Measurements from ENCODE around the gene BNC2.
"Not testable (repeated sequence)": the region's sequence is repeated elsewhere in the genome, so short reads cannot be mapped to it uniquely, and the experiment has no call there.

Gene BNC2

DNA sequence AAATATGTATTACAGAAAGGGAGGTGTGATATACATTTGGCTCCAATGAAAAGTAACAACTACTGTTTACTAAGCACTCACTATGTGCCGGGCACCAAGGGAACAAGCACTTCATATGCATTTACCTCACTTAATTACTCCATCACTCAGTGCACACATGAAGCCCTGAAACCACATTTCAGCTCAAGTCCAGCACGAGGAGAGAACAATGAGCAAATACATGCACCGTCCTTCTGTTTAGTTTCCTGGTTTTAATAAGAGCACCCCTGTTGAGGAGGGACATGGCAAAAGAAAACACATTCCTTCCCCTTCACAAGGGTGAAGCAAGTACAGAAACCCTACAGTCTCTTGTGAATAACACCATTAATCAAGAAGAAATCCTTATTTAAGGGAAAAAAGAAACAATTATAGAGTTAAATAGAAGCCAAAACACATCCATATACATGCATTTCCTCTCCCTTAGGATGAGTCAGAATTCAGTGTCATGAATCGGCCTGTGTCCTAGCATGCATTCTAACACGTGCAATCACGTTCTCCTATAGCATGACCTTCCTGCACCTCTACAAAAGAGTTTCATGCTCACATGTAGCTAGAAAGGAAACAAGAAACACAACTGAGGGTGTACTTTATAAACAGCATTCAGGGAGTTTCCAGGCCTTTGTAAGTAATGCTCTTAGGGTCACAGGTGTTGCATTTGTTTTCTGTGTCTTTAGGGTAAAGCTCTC is 411.6 kb downstream of the BNC2 start:
- no peak for DNase-seq

DNA sequence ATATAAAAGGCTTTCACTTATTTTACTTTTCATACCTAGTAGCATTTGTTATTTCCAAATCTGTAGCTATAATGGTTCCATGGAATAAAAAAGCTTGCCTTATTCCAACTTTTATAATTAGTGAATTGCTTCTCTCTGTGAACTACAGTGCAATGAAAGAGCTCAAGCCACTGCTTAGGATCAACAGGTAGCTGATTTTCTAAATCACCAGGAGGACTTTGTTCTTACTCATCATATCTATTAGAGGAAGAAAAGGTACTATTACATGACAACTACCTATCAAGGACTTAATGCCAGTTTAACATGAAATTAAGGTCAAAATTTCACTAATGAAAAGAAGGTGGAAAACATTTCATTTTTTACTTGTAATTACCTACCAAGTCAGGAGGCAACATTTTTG is 414.6 kb downstream of the BNC2 start:
- DNase-seq, result no peak

DNA sequence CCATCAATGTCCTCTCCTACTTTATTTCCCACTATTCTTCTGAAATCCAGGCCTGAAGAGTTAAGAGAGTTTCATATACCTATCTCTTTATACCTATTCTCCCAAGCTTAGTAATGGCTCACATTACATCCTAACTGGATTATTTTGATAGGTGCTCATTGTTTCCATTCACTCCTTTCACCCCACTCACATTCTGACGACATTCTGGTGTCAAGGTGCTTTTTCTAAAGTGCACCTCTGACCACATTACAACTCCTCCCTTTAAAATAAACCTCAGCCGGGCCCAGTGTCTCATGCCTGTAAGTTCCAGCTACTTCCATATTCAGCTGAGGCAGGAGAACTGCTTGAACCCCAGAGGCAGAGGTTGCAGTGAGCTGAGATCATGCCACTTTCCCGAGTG is 417.1 kb downstream of the BNC2 start:
- no peak for DNase-seq

- DNase-seq, result no peak
Observed at GRCh38 chr9:16450578-16450977, 419.9 kb downstream of the BNC2 start.

DNA sequence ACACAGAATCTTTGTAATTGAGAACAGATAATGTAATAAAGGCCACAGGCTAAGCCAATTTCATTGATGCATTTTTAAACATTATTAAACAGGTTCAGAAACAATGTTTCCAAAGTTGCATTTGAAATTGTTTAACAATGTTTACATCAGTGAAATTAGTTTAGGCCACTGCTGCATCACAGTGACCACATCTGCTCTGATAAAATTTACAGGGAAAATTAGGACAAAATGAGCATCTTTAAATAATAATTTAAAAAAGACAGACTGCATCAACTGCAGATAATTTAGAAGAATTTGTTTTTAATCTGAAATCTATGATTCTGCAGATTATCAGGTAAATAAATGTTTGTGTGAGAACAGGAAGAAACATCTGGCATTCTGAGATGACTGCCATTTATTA is 420.4 kb downstream of the BNC2 start:
- no peak for DNase-seq

DNA sequence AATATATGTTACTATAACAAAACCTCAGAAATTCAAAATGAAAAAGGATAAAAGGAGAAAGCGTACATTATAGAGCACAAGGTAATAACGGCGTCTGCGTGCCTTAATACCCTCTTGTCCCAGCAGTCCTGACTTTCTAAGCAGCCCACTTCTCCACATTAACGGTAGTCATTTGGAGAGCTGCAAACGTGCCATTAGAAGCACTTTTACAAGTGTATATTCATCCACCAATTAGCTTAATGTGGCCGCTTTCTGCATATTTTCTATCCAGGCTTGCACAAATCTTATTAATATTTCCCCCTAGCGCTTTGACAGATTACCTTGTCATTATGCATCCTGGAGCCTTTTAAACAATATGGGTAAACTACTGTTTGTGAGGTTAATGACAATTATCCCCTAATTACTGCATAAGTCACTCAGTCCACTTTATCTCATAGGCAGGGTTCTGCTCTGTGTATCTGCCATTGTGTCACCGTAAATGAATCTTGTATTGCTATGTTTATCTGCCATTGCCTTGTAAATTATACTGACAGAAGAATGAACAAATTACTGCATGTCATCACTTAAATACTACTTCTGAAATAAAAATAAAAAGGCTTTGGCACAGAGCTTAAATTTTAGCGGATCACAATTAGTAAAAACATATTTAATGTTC is 421.3 kb downstream of the BNC2 start:
- DNase-seq, result no peak

GRCh38 chr9:16447946-16448345 is 422.5 kb downstream of the BNC2 start:
- no peak for DNase-seq

DNA sequence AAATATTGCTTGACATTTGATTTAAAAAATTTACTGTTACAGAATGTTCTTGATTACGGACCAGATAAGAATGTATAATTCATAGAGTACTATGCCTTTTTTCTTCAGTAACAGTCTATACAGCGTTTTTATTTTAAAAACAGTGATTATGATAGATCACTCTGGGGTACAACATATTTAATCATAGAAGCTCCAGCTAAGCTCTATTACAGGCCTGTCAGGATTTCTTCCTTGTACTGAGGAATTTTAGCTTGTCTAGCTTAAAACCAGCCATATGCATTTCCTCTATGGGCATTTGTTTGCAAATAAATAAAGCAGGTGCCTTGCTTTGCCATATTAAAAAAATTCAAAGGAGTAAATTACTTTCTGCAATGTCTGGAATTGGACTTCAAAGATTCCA is 423.8 kb downstream of the BNC2 start:
- no peak for DNase-seq

DNA sequence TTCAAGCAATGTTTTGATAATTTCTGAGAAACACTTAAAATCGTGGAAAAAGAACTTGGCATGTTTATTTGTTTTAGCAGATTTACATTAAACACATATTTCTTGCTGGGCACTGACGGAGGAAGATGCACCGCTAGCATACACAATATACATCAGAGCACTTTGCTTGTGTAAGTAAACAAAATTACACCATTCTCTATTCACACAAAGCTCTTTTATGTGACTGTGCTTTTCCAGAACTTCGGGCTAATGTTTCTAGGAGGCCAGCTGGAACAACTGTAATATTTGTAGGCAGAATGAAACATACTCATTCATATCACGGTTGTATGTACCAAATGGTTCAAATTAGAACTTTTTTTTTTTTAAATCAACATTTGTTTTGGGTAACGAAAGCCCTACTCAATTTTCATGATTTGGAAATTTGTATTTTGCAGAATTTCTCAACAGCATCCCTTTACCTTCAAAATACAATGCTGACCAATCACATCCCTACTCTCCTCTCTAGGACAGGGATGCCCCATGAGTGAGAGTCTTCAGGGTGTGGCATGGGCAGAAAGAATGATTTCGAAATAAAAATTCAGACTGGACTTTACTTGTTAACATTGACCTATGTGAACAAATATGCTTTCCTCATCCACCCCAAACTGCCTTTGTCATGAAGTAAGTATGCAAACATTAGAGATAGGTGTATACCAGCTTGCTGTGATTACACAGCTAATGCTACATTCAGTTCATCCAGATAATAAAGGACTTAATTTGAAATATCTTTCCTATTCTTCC is 425.1 kb downstream of the BNC2 start:
- DNase-seq, result no peak

- no peak for DNase-seq
Observed at GRCh38 chr9:16442622-16443021, 427.8 kb downstream of the BNC2 start.

GRCh38 chr9:16441791-16442190 is 428.7 kb downstream of the BNC2 start:
- no peak for DNase-seq

DNA sequence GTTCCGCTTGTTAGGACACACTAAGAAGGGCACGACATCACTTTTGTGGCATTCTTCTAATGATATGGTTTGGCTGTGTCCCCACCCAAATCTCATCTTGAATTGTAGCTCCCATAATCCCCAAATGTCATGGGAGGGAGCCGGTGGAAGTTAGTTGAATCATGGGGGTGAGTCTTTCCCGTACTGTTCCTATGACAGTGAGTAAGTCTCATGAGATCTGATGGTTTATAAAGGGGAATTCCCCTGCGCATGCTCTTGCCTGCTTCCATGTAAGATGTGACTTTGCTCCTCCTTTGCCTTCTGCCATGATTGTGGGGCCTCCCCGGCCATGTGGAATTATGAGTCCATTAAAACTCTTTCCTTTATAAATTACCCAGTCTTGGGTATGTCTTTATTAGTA is 431.6 kb downstream of the BNC2 start:
- not testable (repeated sequence) for DNase-seq

DNA sequence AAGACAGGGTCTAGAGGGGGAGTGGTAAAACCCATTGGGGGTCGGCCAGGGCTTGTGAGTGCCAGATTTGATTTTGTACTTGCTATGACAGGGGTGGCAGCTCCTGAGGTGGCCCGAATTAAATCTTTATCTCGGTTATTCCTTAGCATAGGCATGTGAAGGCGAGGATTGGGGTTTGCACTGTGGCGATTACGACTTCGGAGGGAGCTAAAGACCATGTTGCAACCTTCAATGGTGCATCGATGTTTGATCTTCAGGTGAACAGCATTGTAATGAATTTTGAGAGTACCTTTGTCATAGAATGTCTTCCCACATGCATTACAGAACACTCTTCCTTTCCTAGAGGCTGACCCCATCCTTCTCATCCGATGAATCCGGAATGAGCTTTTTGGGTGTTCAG is 433.9 kb downstream of the BNC2 start:
- DNase-seq, result no peak

- DNase-seq, result no peak
Observed at GRCh38 chr9:16434526-16434925, 435.9 kb downstream of the BNC2 start.

DNA sequence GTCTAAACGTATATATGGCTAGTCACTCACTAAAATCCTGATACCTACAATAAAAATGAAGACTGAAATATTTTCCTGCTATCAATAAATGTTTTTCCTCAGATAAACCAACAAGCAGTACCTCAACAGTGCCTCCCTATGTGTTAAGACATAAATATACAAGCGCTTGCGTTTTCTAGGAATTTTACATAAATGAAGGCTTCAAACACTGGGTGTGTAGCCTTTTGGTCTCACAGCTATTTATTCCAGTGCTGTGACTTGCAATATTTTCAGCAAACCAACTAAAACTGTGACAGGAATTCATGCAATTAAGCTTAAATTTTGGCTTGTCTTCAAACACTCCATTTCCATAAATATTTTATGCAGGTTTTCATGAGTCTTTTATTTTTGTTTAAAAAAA is 437.0 kb downstream of the BNC2 start:
- DNase-seq, result no peak

- DNase-seq, result no peak
Observed at GRCh38 chr9:16431666-16432392, 438.6 kb downstream of the BNC2 start.

DNA sequence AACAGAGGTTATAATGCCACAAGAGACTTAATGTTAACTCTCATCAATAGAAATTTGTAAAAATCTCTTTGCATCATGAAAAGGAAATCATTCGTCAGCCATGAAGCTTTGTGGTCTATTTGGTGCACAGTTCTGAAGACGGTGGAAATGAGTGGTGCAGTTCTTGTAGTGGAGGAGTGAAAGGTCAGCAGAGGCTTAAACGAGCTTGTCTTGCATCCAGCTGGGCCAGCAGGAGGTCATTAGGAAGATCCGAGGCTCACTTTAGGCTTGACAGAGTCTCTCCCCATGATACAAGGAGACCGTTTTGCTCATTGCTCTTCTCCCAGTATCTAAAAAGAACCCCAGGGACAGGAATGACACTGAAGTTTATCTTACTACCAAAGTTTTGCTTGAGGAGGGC is 440.8 kb downstream of the BNC2 start:
- DNase-seq, result no peak

GRCh38 chr9:16427873-16428427 is 442.5 kb downstream of the BNC2 start:
- no peak for DNase-seq

DNA sequence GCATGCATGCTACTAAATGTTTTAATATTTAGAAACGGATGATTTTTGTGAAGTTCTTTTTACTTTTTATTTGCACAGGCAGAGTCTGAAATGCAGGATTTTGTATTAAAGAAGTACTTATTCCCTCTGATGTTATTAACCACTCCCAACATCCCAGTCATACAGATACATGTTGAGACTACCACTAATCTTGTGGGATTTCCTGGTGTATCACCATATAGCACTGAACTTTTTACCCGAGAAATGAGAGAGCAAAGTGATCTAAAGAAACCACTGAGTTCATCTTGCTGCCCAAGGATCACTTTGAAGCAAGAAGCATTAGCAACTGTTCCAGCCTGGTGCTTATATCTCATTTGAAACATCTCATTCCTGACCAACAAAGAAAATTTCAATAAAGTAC is 443.8 kb downstream of the BNC2 start:
- no peak for DNase-seq

DNA sequence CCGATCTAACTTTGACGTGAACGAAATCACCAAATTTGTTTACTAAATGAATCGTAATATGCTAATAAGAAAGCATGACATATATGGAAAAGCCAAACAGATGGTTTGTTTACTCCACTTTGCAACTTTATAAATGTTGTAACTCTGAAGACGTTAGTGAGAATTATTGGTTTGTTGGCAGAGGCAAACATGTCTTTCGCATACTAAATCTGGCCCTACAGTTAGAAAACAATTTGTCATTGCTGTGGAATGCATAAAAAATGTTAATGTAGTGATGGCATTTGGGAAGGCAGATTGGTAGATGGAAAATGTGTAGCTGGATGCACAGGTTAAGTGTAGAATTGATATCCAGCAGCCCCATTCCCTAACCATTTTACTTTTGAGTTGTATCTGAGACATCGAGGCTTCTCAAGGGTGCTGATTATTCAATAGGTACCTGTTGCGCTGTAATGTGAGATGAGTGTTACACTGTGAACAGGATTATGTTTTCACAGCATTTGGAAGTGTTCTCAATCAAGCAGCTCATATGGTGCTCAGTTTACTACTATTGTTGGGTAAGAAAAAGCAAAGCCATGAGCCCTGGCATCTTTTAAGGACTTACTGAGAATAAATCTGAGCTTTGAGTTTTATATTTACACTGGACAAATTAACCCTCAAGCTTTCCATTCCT is 444.8 kb downstream of the BNC2 start:
- no peak for DNase-seq

DNA sequence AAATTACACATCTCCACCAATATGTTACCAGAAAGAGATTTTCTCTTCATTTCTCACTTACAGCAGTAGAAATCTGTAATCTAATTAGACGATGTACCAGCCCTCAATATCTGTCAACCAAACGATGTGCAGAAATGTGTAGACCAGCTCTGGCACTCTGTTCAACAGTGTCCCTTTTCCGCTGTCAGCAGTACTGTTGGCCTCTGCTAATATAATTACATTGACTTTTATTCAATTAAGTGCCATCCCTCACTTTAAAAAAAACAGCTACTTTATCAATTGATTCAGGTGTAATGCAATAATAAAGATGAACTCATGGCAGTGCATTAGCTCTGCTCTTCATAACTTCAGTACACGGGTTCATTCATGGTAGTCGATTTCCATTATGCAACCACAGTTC is 448.4 kb downstream of the BNC2 start:
- no peak for DNase-seq
